K562 (cell line): ENCODE data around the gene TENT4A. TPM values are rescaled to one million over a fixed set of nuclear protein-coding genes. Genes with fewer than 3 reads are reported as not detected.

Experiments used
- ATAC-seq: fragments of 200-7000 bp; cut with Tn5 transposase; 3 replicates; pipeline ENCODE4 v1.9.1; 2020; ENCODE audit warnings: moderate library complexity
- BruUV-seq: library from RNA; stranded (reverse); fragments of 400-500 nt; replicated peaks from 2 replicates; lab custom pipeline; 2021; lab: Mats Ljungman, UMichigan
- CTCF ChIA-PET: fragments of 300-600 bp; formaldehyde crosslinking; extraction: SDS; loops from one replicate; lab custom pipeline; 2021; ENCODE audit warnings: low intra/inter-chr PET ratio; lab: Yijun Ruan, JAX
- POLR2A ChIA-PET: fragments of 300-600, 350-650 bp; sonication (Branson Sonifier 250); formaldehyde crosslinking; extraction: SDS; loops from one replicate; lab custom pipeline; 2021; ENCODE audit warnings: antibody characterized with exemption, inconsistent platforms; lab: Yijun Ruan, JAX
- DNase-seq, 4 experiments: peaks; one replicate each; pipeline versions ENCODE4 v3.0.0 to v3.0.0-alpha.2; 2011 to 2018; ENCODE audit warnings: low spot score in 3 of 4, mixed read lengths in 3 of 4; ENCODE audit errors: extremely low read depth in 1 of 4
- FAIRE-seq: peaks from 2 replicates; lab custom pipeline; 2011; peaks lifted over from hg19 to GRCh38; lab: Jason Lieb, UNC
- H2AFZ ChIP-seq: 2 replicates; pipeline ENCODE4 v1.6.0; 2011; ENCODE audit warnings: low read depth, low read length, control low read depth, inconsistent platforms
- H3K27ac ChIP-seq: fragments of 200-600 bp; 3 replicates; pipeline ENCODE4 v1.8.0; 2011; ENCODE audit warnings: low read depth, mild to moderate bottlenecking, control low read depth, inconsistent platforms, low read length, moderate library complexity, mixed read lengths; ENCODE audit errors: extremely low read depth
- H3K27me3 ChIP-seq, 2 experiments: fragments of 300-600 bp in 1 of 2; 2 replicates in 1 of 2; 3 replicates in 1 of 2; pipeline versions ENCODE4 v1.6.0 to v1.8.0; 2011; ENCODE audit warnings: inconsistent platforms in 2 of 2, low read length in 2 of 2, mild to moderate bottlenecking in 1 of 2, mixed read lengths in 1 of 2, moderate library complexity in 1 of 2; ENCODE audit not compliant: control insufficient read depth in 2 of 2, insufficient read depth in 2 of 2
- H3K36me3 ChIP-seq: fragments of 300-600 bp; 3 replicates; pipeline ENCODE4 v1.8.0; 2011; ENCODE audit warnings: mild to moderate bottlenecking, low read length, inconsistent platforms; ENCODE audit not compliant: control insufficient read depth, insufficient read depth
- H3K4me1 ChIP-seq, 2 experiments: fragments of 200-600 bp in 1 of 2; replicated peaks in 1 of 2; 2 replicates in 1 of 2; 3 replicates in 1 of 2; pipeline versions ENCODE4 v1.5.1 to v1.8.0; 2011; ENCODE audit warnings: inconsistent platforms in 2 of 2, low read length in 2 of 2, mild to moderate bottlenecking in 1 of 2, mixed read lengths in 1 of 2, moderate library complexity in 1 of 2; ENCODE audit not compliant: control insufficient read depth in 2 of 2, insufficient read depth in 2 of 2
- H3K4me2 ChIP-seq: 2 replicates; pipeline ENCODE4 v1.6.1; 2011; ENCODE audit warnings: low read length, control low read depth, inconsistent platforms, mixed read lengths; ENCODE audit not compliant: insufficient read depth
- H3K4me3 ChIP-seq: fragments of 200-600 bp; sonication (generic), shearing (Covaris generic); 2 replicates; pipeline ENCODE4 v1.5.1; 2016; ENCODE audit warnings: control low read depth, inconsistent platforms
- H3K79me2 ChIP-seq: fragments of 200-600 bp; 3 replicates; pipeline ENCODE4 v1.8.0; 2011; ENCODE audit warnings: low read length, inconsistent platforms; ENCODE audit not compliant: control insufficient read depth, insufficient read depth
- H3K9ac ChIP-seq, 2 experiments: 2 replicates each; pipeline versions ENCODE4 v1.6.0 to v1.6.1; 2011; ENCODE audit warnings: low read depth in 2 of 2, low read length in 2 of 2, control low read depth in 1 of 2, inconsistent platforms in 1 of 2, mild to moderate bottlenecking in 1 of 2, mixed read lengths in 1 of 2; ENCODE audit not compliant: insufficient read depth in 1 of 2
- H3K9me1 ChIP-seq: one replicate; pipeline ENCODE4 v1.6.0; 2011; ENCODE audit warnings: inconsistent platforms, mild to moderate bottlenecking, low read length, moderate library complexity; ENCODE audit not compliant: control insufficient read depth, insufficient read depth
- H3K9me3 ChIP-seq: replicated peaks from 2 replicates; pipeline ENCODE4 v1.5.1; 2011; ENCODE audit warnings: low read depth, low read length, inconsistent platforms; ENCODE audit not compliant: control insufficient read depth, insufficient read depth
- H4K20me1 ChIP-seq: replicated peaks from 2 replicates; pipeline ENCODE4 v1.6.1; 2011; ENCODE audit warnings: low read length, inconsistent platforms, mixed read lengths; ENCODE audit not compliant: control insufficient read depth, insufficient read depth
- ATF7 ChIP-seq: fragments of 450-650 bp; IDR thresholded peaks from 2 replicates; pipeline ENCODE4 v1.7.1; 2014; ENCODE audit warnings: mild to moderate bottlenecking, moderate library complexity
- CBFA2T3 ChIP-seq: fragments of 450-650 bp; IDR thresholded peaks from 2 replicates; pipeline ENCODE4 v1.6.1; 2017
- CEBPB ChIP-seq: fragments of 450-650 bp; IDR thresholded peaks from 2 replicates; pipeline ENCODE4 v1.6.1; 2016; ENCODE audit warnings: missing genetic modification characterization, missing compliant biosample characterization
- E2F3 ChIP-seq: fragments of 250-450 bp; sonication (Bioruptor Pico); IDR thresholded peaks from 2 replicates; pipeline ENCODE4 v1.4.0; 2020; ENCODE audit warnings: mild to moderate bottlenecking
- EZH2 ChIP-seq: IDR thresholded peaks from 2 replicates; pipeline ENCODE4 v1.6.1; 2012; ENCODE audit warnings: low read depth, mild to moderate bottlenecking, inconsistent platforms, low read length, borderline replicate concordance
- HEY1 ChIP-seq: fragments of 250-450 bp; sonication (Bioruptor Pico); IDR thresholded peaks from 2 replicates; pipeline ENCODE4 v1.5.0; 2020; ENCODE audit warnings: mild to moderate bottlenecking, moderate library complexity, borderline replicate concordance
- MCM5 ChIP-seq: fragments of 450-650 bp; IDR thresholded peaks from 2 replicates; pipeline ENCODE4 v1.6.1; 2016; ENCODE audit warnings: low read depth
- MIER1 ChIP-seq: fragments of 450-650 bp; IDR thresholded peaks from 2 replicates; pipeline ENCODE4 v1.6.1; 2016; ENCODE audit warnings: antibody characterized with exemption, mild to moderate bottlenecking, low read depth
- MXI1 ChIP-seq: IDR thresholded peaks from 2 replicates; pipeline ENCODE4 v1.6.1; 2011; ENCODE audit warnings: low read depth, mild to moderate bottlenecking, improper control_type of control experiment, low read length
- NCOR1 ChIP-seq: fragments of 450-650 bp; IDR thresholded peaks from 2 replicates; pipeline ENCODE4 v1.6.1; 2016; ENCODE audit warnings: mild to moderate bottlenecking, moderate library complexity
- SP2 ChIP-seq: IDR thresholded peaks from 2 replicates; pipeline ENCODE4 v1.6.1; 2011; ENCODE audit warnings: mild to moderate bottlenecking, low read depth, low read length, moderate library complexity; ENCODE audit not compliant: poor library complexity, severe bottlenecking; ENCODE audit errors: extremely low read depth
- TRIM28 ChIP-seq: fragments of 450-650 bp; IDR thresholded peaks from 2 replicates; pipeline ENCODE4 v1.6.1; 2017
- XRCC5 ChIP-seq: fragments of 200-400 bp; formaldehyde crosslinking; IDR thresholded peaks from 2 replicates; pipeline ENCODE4 v1.6.1; 2017; ENCODE audit warnings: low read depth, mild to moderate bottlenecking, low read length
- ZNF184 ChIP-seq: sonication (generic); formaldehyde crosslinking; IDR thresholded peaks from 2 replicates; pipeline ENCODE4 v1.5.0; 2020; ENCODE audit warnings: missing genetic modification reagents
- ZNF3 ChIP-seq: fragments of 250-450 bp; sonication (Bioruptor Pico); IDR thresholded peaks from 2 replicates; pipeline ENCODE4 v1.5.0; 2021; ENCODE audit warnings: mild to moderate bottlenecking, moderate library complexity
- ZNF347 ChIP-seq: fragments of 450-650 bp; formaldehyde crosslinking; IDR thresholded peaks from 2 replicates; pipeline ENCODE4 v1.4.0; 2020; ENCODE audit warnings: low read depth, mild to moderate bottlenecking, moderate library complexity
- WGBS: fragments of 100-300 bp; shearing (Covaris generic); methylation state at CpG from one replicate; pipeline ENCODE4 v1.1.6; 2016; ENCODE audit warnings: low coverage, mixed read lengths; ENCODE audit not compliant: insufficient coverage; ENCODE audit errors: missing lambda C conversion rate; 5-methylcytosine and 5-hydroxymethylcytosine counted together
- in situ Hi-C: fragments of 300-500 bp; cut with MboI; formaldehyde crosslinking; loops from 4 replicates; pipeline ENCODE4 v1.15.0; 2018; ENCODE audit warnings: inconsistent platforms, mixed read lengths
- intact Hi-C: fragments of 100-400 bp; cut with micrococcal nuclease; formaldehyde crosslinking; loops from 2 replicates; pipeline ENCODE4 v1.14.2; 2022
- polyA plus RNA-seq, 8 experiments: library from polyadenylated mRNA; depleted of rRNA in 4 of 8; stranded (reverse) in 5 of 8; unstranded in 3 of 8; fragments of >200 nt; fragmentation: Nextera tagmentation in 2 of 8; fragmentation: Illumina TruSeq in 1 of 8; extraction: Ambion mirVana in 2 of 8; extraction: Trizol in 1 of 8; gene quantifications; 2 replicates each; pipeline versions ENCODE4 v1.2.1 to v1.2.3, GENCODE V29; 2011 to 2014; ENCODE audit warnings: inconsistent platforms in 1 of 8, missing spikeins in 1 of 8
- total RNA-seq, 7 experiments: library from RNA; depleted of rRNA in 6 of 7; stranded (reverse); fragments of >200 nt in 6 of 7; fragmentation: Illumina TruSeq in 2 of 7; extraction: Trizol in 2 of 7; gene quantifications; 2 replicates each; pipeline versions ENCODE4 v1.2.1 to v1.2.3, GENCODE V29; 2011 to 2021; ENCODE audit warnings: low replicate concordance in 1 of 7

The TENT4A gene
- total and polyA plus RNA-seq, 9 of the 15 experiments (the other 6 are each of a cell fraction or from before 2014, with no cell fraction given) = 1.3 to 27.3 (median 13.0) TPM

GRCh38 chr5:6730807-6731206 lies 17.6 kb downstream of the TENT4A start:
- Histone ChIP-seq H3K4me1 (peaks cover 6 to 31% of the 10 kb centered on the region in 2 experiments), H3K9me3 (no peaks in the 10 kb centered on the region), H3K4me3 (no peak overlapping the region), H3K4me2 (no peak overlapping the region), H2AFZ (no peak overlapping the region), H3K9ac (no peak overlapping the region), H4K20me1 (peaks cover 64% of the 10 kb centered on the region), H3K36me3 (peaks cover 59% of the 10 kb centered on the region; the same call in 2 of the 3 replicates), H3K79me2 (peaks cover 98% of the 10 kb centered on the region), H3K27me3 (no peaks in the 10 kb centered on the region), H3K27ac (no peak overlapping the region), H3K9me1 (peaks cover 11% of the 10 kb centered on the region)
- intact Hi-C loops (no loop called here), in situ Hi-C loops (loop anchor here (25.0 kb wide), 1 partner anchor 1244 kb away; no protein-coding TSS in a partner anchor)
- BruUV-seq = no TSS peak
- no peak for TF ChIP-seq CEBPB (tag)
- TF ChIP-seq HEY1 (CRISPR knock-in tag) = no peak
- TF ChIP-seq MXI1 = no peak
- TF ChIP-seq ZNF3 (CRISPR knock-in tag) = no peak
- TF ChIP-seq EZH2 = no peak
- TF ChIP-seq XRCC5 = no peak
- TF ChIP-seq CBFA2T3 = no peak
- no peak for TF ChIP-seq E2F3 (CRISPR knock-in tag)
- no peak for TF ChIP-seq MIER1
- no peak for TF ChIP-seq ZNF347
- TF ChIP-seq ZNF184 (CRISPR knock-in tag) = no peak
- no peak for TF ChIP-seq SP2
- no peak for TF ChIP-seq MCM5
- TF ChIP-seq TRIM28 = no peak
- no peak for TF ChIP-seq NCOR1
- TF ChIP-seq ATF7 = no peak
- ChIA-PET POLR2A (interaction anchor here (0.6 to 3.6 kb wide), 3 partner anchors 9 to 30 kb away, joined by 3 to 16 read pairs (median 3); no protein-coding TSS in a partner anchor), CTCF (no interaction called here)
- WGBS = 91% methylated on average over 3 of the region's 3 CpGs
- no peak for DNase-seq
- no peak for FAIRE-seq
- no peak for ATAC-seq
